Panc1 (cell line): ENCODE measurements around the gene KCNIP4. TPM values are rescaled to one million over a fixed set of nuclear protein-coding genes. Genes with fewer than 3 reads are reported as not detected.

Experiments used
- ATAC-seq: fragments of 200-7000 bp; cut with Tn5 transposase; 2 replicates; pipeline ENCODE4 v1.9.1; 2020; ENCODE audit warnings: mild to moderate bottlenecking, moderate library complexity
- BruUV-seq: library from RNA; stranded (reverse); fragments of 400-500 nt; replicated peaks from 2 replicates; lab custom pipeline; 2021; lab: Mats Ljungman, UMichigan
- CTCF ChIA-PET: fragments of 300-600 bp; sonication (Branson Sonifier 250); formaldehyde crosslinking; loops from one replicate; lab custom pipeline; 2022; ENCODE audit warnings: antibody characterized with exemption; lab: Charles Lee
- POLR2A ChIA-PET: fragments of 300-600 bp; sonication (Branson Sonifier 250); formaldehyde crosslinking; loops from one replicate; lab custom pipeline; 2022; ENCODE audit warnings: antibody characterized with exemption; lab: Charles Lee
- DNase-seq: peaks from one replicate; pipeline ENCODE4 v3.0.0-alpha.2; 2010; ENCODE audit warnings: low read depth, low spot score
- H3K27ac ChIP-seq: 2 replicates; pipeline ENCODE4 v1.5.1; 2011; ENCODE audit warnings: mild to moderate bottlenecking, low read length, inconsistent platforms
- H3K27me3 ChIP-seq: fragments of 200-500 bp; sonication (Bioruptor generic); 2 replicates; pipeline ENCODE4 v1.6.0; 2014; ENCODE audit warnings: low read length, inconsistent platforms; ENCODE audit not compliant: control insufficient read depth, insufficient read depth
- H3K36me3 ChIP-seq: fragments of 200-500 bp; sonication (Bioruptor generic); 2 replicates; pipeline ENCODE4 v1.5.1; 2014; ENCODE audit warnings: inconsistent platforms, mild to moderate bottlenecking, low read length, moderate library complexity; ENCODE audit not compliant: control insufficient read depth, insufficient read depth
- H3K4me1 ChIP-seq: 2 replicates; pipeline ENCODE4 v1.5.1; 2011; ENCODE audit warnings: inconsistent platforms, mild to moderate bottlenecking, low read length, moderate library complexity; ENCODE audit not compliant: control insufficient read depth, insufficient read depth
- H3K4me3 ChIP-seq, 2 experiments: 2 replicates each; pipeline ENCODE4 v1.5.1; 2011 to 2012; ENCODE audit warnings: low read depth in 2 of 2, low read length in 2 of 2, mild to moderate bottlenecking in 2 of 2, inconsistent platforms in 1 of 2, moderate library complexity in 1 of 2
- H3K9me3 ChIP-seq: fragments of 200-500 bp; sonication (Bioruptor generic); 2 replicates; pipeline ENCODE4 v1.5.1; 2014; ENCODE audit warnings: low read depth, mild to moderate bottlenecking, inconsistent platforms, low read length, moderate library complexity; ENCODE audit not compliant: control insufficient read depth, insufficient read depth
- POLR2AphosphoS5 ChIP-seq: IDR thresholded peaks from 2 replicates; pipeline ENCODE4 v1.6.1; 2012; ENCODE audit warnings: mild to moderate bottlenecking, low read depth, low read length, moderate library complexity
- SIN3A ChIP-seq: IDR thresholded peaks from 2 replicates; pipeline ENCODE4 v1.6.1; 2012; ENCODE audit warnings: low read depth, mild to moderate bottlenecking, low read length, moderate library complexity, borderline replicate concordance; ENCODE audit not compliant: insufficient read depth
- TCF7L2 ChIP-seq: IDR thresholded peaks from 2 replicates; pipeline ENCODE4 v1.6.1; 2011; ENCODE audit warnings: mild to moderate bottlenecking, low read depth, low read length, inconsistent platforms
- in situ Hi-C: cut with HindIII; loops from 2 replicates; pipeline ENCODE4 v1.10.0; 2016; ENCODE audit warnings: low sequenced_read_pairs, low pct_unique_long_range_greater_than_20kb
- intact Hi-C: fragments of 100-400 bp; cut with micrococcal nuclease; formaldehyde crosslinking; loops from one replicate; pipeline ENCODE4 v1.10.0; 2022; ENCODE audit not compliant: unreplicated experiment
- total RNA-seq: library from RNA; stranded (reverse); gene quantifications from one replicate; pipeline ENCODE4 v1.2.1, GENCODE V29; 2021; ENCODE audit not compliant: unreplicated experiment
- TF ChIP-seq, protein P1 (sequence below): fragments of 450-650 bp; IDR thresholded peaks from 2 replicates; pipeline ENCODE4 v1.5.1; 2017; ENCODE audit warnings: mild to moderate bottlenecking
- TF ChIP-seq, protein P2 (sequence below), 2 experiments: IDR thresholded peaks; 2 replicates each; pipeline ENCODE4 v1.6.1; 2011 to 2012; ENCODE audit warnings: low read depth in 2 of 2, control low read depth in 1 of 2, low read length in 1 of 2, mild to moderate bottlenecking in 1 of 2, moderate library complexity in 1 of 2; ENCODE audit not compliant: insufficient read depth in 1 of 2

The KCNIP4 gene
- total RNA-seq, 1 experiment from 2014 or later, result not detected

DNA sequence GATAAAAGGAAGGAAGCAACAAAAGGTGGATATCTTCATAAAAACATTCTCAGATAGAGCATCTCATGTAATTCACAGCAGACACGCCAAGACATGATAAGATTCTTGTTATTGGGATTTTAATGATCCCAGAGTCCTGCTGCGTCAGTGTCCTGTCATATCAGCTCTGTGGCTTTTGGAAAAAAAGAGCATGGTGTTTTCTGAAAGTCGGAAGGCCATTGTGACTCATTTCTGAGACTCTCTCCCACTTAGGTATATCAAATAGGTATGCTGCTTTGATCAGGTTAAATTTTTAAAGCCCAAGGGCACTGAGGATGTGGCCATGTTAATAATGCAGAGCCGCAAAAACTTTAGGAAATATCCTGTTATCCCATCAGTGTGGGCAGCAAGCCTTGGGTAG, 481.0 kb downstream of the KCNIP4 start:
- Histone ChIP-seq H3K4me3 (no peak overlapping the region), H3K4me1 (no peaks in the 10 kb centered on the region), H3K36me3 (no peaks in the 10 kb centered on the region), H3K27me3 (no peaks in the 10 kb centered on the region), H3K27ac (no peak overlapping the region), H3K9me3 (no peaks in the 10 kb centered on the region)
- in situ Hi-C loops, result no loop called here
- ChIA-PET POLR2A (no interaction called here), CTCF (no interaction called here)
- DNase-seq (no peak), ATAC-seq (no peak)
- no peak for TF ChIP-seq TCF7L2
- TF ChIP-seq POLR2AphosphoS5, result no peak
- no peak for TF ChIP-seq SIN3A
- TF ChIP-seq, protein P1, sequence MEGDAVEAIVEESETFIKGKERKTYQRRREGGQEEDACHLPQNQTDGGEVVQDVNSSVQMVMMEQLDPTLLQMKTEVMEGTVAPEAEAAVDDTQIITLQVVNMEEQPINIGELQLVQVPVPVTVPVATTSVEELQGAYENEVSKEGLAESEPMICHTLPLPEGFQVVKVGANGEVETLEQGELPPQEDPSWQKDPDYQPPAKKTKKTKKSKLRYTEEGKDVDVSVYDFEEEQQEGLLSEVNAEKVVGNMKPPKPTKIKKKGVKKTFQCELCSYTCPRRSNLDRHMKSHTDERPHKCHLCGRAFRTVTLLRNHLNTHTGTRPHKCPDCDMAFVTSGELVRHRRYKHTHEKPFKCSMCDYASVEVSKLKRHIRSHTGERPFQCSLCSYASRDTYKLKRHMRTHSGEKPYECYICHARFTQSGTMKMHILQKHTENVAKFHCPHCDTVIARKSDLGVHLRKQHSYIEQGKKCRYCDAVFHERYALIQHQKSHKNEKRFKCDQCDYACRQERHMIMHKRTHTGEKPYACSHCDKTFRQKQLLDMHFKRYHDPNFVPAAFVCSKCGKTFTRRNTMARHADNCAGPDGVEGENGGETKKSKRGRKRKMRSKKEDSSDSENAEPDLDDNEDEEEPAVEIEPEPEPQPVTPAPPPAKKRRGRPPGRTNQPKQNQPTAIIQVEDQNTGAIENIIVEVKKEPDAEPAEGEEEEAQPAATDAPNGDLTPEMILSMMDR, result no peak
- TF ChIP-seq, protein P2, sequence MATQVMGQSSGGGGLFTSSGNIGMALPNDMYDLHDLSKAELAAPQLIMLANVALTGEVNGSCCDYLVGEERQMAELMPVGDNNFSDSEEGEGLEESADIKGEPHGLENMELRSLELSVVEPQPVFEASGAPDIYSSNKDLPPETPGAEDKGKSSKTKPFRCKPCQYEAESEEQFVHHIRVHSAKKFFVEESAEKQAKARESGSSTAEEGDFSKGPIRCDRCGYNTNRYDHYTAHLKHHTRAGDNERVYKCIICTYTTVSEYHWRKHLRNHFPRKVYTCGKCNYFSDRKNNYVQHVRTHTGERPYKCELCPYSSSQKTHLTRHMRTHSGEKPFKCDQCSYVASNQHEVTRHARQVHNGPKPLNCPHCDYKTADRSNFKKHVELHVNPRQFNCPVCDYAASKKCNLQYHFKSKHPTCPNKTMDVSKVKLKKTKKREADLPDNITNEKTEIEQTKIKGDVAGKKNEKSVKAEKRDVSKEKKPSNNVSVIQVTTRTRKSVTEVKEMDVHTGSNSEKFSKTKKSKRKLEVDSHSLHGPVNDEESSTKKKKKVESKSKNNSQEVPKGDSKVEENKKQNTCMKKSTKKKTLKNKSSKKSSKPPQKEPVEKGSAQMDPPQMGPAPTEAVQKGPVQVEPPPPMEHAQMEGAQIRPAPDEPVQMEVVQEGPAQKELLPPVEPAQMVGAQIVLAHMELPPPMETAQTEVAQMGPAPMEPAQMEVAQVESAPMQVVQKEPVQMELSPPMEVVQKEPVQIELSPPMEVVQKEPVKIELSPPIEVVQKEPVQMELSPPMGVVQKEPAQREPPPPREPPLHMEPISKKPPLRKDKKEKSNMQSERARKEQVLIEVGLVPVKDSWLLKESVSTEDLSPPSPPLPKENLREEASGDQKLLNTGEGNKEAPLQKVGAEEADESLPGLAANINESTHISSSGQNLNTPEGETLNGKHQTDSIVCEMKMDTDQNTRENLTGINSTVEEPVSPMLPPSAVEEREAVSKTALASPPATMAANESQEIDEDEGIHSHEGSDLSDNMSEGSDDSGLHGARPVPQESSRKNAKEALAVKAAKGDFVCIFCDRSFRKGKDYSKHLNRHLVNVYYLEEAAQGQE (IDR thresholded peaks at IDR 0.05; ENCODE audit: insufficient read depth in 1 of 2, low read depth in 2 of 2, low read length in 1 of 2), result no peak
- intact Hi-C loops, result no loop called here
- BruUV-seq, result no TSS peak

- ChIA-PET POLR2A (no interaction called here), CTCF (no interaction called here)
- no peaks in the 10 kb centered on the region for H3K9me3 ChIP-seq
- no peaks in the 10 kb centered on the region for H3K27me3 ChIP-seq
- no peaks in the 10 kb centered on the region for H3K36me3 ChIP-seq
- DNase-seq, result no peak
- BruUV-seq, result no TSS peak
- intact Hi-C loops (no loop called here), in situ Hi-C loops (no loop called here)
- H3K27ac ChIP-seq, result no peak overlapping the region
- no peak overlapping the region for H3K4me3 ChIP-seq
- no peaks in the 10 kb centered on the region for H3K4me1 ChIP-seq
- TF ChIP-seq TCF7L2 (no peak), SIN3A (no peak), POLR2AphosphoS5 (no peak)
- TF ChIP-seq, protein P2 (IDR thresholded peaks at IDR 0.05; ENCODE audit: insufficient read depth in 1 of 2, low read depth in 2 of 2, low read length in 1 of 2), result no peak
- TF ChIP-seq, protein P1, result no peak
- no peak for ATAC-seq
Observed at GRCh38 chr4:21457086-21457840, 491.3 kb downstream of the KCNIP4 start.
